Measurements from ENCODE around the gene MS4A4E.
"Not testable (repeated sequence)": the region's sequence is repeated elsewhere in the genome, so short reads cannot be mapped to it uniquely, and the experiment has no call there.

The MS4A4E gene

DNA sequence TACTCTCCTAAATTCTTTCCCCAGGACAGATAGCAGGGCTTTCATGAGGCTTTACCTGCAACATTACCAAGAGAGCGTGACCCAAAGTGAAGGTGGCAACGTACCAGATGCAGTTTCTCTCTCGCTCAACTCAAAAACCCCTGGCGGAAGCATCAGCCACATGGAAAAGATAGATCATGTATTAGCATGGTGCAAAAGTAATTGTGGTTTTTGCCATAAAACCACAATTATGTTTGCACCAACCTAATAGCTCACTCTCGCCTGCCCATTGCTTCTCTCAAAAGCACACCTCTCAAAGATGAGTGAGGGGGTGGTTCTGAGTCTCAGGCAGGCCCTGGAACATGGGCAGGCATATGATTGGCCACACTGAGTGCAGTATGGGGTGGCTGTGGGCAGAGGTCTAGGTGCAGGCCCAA, 67.1 kb downstream of the MS4A4E start:
- DNase-seq (ENCODE audit: low read depth in 3 of 3, low spot score in 1 of 3) = no peak

DNA sequence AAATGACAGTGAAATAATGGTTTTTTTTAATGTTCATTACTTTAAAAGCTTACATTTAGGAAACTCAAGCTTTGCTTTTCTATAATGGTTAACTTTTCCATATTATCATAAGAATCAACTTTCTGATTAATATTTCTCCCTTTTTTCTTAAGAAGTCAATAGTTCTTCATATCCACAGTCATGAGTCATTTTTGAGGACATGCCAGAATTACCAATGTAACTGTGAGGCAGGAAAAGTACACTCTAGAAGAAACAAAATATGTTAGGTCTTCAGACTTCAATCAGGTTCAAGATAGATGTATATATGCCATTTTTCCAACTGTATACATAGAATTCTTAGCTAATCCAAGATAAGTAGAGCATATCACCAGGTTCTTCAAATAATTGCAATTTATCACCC, 70.9 kb downstream of the MS4A4E start:
- no peak for DNase-seq (ENCODE audit: low read depth in 3 of 3, low spot score in 1 of 3)

DNA sequence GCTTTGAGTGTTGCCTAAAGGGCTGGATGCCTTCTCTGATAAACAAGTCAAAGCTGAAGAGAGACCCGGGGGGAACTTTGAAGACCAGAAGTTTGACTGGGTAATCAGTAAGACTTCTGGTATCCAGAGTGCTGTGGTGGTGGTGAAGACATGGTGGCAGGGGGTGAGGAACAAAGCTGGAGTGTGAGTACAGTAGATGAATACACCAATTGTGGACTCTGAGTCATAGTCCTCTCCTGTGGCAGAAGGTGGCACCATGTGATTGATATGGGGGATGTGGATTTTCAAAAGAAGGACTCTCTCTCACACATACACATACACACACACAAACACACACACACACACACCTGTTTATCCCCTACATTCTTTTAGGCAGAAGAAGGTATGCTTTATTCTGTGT, 72.4 kb downstream of the MS4A4E start:
- DNase-seq (ENCODE audit: low read depth in 3 of 3, low spot score in 1 of 3) = no peak

DNA sequence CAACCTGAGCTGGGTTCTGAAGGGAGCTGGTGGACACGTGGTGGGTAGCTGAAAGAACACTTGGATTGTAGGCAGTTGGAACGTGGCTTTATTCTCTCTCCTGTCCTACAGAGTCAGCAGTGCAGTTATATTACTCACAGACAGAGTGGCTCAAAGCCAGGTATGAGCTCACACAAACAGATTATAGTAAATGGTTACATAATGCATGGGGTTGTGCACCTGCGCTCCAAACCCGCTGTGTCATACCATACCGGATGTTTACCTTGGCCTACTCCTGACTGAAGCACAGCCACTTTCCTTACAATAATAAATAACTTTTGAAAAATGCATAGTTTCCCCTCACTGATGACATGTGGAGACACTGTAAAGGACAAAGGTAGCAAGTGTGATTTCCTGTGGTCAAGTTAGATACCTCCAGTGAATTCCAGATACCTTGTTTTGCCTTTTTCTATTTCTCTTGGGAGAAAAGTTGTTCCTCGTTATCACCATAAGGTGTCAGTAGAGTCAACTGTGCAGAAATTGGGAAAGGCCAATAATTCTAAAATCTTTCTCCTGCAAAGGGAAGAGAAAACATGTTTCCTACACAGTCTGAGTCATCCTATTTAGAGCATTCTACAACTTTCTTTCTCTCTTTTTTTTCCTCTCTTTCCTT, 73.5 kb downstream of the MS4A4E start:
- DNase-seq (ENCODE audit: low read depth in 3 of 3, low spot score in 1 of 3) = no peak

DNA sequence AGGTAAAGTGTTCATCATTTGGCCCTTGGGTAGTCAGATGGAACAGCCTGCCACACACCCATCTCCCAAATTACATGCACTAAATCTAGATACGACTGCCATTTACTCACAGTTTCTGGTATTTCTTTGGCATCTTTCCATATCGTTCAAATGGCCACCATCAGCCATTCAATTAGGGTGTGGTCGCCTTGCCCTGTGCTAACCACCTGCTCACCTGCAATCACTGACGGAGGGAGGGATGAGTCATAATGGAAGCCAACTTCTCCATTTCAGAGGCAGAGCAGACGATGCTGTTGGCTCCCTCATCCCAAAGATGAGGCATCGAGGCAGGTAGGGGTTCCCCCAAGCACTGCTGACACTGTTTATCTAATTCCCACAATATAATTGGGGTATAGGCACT, 74.6 kb downstream of the MS4A4E start:
- no peak for DNase-seq (ENCODE audit: low read depth in 3 of 3, low spot score in 1 of 3)

DNA sequence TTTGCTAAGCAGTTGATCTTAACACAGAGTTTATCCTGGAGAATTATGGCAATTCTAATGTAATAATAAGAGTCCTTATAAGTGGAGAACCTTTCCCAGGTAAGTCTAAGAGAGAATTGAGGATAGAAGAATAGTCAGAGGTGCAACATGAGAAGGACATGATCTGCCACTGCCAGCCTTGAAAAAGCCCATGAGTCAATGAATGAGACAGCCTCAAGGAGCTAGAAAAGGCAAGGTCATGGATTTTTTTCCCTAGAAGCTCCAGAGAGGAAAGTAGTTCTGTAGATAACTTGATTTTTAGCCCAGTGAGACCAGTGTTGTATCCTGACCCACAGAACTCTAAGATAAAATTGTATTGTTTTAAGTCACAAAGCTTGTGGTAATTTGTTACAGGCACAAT, 77.0 kb downstream of the MS4A4E start:
- DNase-seq (ENCODE audit: low read depth in 3 of 3, low spot score in 1 of 3) = no peak

DNA sequence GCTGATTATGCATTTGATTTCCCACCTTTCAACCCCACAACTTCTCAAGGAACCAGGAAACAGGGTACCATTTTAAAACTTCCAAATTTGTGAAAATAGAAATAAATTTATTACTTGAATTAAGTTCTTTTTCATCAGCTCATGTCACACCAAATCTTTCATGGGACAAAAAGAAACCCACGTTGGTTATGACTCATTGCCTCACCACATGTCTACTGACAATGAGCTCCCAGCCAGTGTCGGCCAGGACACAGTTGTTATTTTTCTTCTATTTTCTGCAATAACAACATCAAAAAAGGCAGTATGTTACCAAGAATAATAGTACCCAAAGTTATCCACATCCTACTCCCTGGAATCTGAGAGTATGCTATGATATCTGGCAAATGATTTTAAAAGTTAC, 77.4 kb downstream of the MS4A4E start:
- DNase-seq (ENCODE audit: low read depth in 3 of 3, low spot score in 1 of 3) = no peak

DNA sequence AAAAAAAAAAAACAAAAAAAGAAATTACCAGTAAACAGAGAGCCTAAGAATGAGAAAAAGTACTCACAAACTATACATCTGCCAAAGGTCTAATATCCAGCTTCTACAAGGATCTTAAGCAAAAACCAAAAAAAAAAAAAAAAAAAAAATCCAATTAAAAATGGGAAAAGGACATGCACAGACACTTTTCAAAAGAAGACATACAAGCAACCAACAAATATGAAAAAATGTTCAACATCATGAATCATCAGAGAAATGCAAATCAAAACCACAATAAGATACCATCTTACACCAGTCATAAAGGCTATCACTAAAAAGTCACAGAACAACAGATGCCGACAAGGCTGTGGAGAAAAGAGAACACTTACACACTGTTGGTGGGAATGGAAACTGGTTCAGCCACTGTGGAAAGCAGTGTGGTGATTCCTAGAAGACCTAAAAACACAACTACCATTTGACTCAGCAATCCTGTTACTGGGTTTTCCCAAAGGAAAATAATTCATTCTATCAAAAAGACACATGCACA, 78.3 kb downstream of the MS4A4E start:
- no peak for DNase-seq (ENCODE audit: low read depth in 3 of 3, low spot score in 1 of 3)

DNA sequence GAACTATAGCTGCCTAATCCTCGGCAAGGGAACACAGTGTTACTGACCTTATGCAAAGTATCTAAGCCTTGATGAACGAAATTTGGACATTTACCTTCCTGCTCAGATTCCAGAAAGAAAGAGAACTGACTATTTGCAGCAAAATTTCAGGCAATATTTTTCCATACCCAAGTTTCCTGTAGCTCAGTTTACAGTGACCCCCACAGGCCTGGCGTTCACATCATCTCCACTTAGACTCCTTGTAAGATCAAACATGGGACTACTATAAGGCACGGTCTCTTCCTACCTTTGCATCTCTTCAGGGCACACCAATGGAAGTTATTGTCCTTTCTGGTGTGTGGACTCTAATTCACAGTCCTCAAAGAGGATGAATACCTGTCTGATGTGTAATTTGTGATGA, 81.2 kb downstream of the MS4A4E start:
- no peak for DNase-seq (ENCODE audit: low read depth in 3 of 3, low spot score in 1 of 3)

DNA sequence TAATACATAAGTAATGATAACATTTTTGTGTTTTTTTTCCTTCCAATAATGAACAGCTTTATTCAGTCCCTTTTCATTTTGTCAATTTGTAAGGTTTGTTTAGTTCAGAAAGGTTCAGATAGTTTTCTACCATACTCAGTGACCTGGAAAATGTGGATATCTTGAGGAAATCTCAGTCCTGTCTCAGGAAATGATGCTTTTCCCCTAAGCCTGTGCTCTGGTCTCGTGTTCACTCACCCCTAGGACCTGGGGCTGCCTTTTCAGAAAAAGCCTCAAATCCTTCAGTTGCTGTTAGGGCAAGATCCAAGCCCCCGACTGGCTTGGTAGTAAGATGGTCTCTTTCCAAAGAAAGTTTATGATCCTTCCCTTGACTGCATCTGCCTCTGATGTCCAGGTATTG, 81.8 kb downstream of the MS4A4E start:
- DNase-seq (ENCODE audit: low read depth in 3 of 3, low spot score in 1 of 3) = no peak

DNA sequence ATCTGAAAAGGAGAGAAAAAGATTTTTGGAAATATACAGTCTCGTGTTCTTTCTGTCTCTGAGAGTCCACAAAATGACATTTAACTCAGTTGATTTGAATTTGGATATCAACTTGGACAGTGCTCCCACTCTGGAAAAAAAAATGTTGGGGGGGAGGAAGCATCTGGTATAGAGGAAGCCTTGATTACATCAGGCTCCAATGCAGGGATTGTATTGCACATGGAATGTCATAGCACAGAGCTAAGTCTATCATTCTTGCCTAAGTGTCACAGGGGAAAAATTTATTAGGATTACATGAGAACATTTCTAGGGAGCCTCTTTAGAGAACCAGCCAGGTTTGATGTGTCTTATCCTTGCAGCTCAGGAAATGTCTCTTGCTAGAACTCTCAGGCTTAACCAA, 83.1 kb downstream of the MS4A4E start:
- no peak for DNase-seq (ENCODE audit: low read depth in 3 of 3, low spot score in 1 of 3)

DNA sequence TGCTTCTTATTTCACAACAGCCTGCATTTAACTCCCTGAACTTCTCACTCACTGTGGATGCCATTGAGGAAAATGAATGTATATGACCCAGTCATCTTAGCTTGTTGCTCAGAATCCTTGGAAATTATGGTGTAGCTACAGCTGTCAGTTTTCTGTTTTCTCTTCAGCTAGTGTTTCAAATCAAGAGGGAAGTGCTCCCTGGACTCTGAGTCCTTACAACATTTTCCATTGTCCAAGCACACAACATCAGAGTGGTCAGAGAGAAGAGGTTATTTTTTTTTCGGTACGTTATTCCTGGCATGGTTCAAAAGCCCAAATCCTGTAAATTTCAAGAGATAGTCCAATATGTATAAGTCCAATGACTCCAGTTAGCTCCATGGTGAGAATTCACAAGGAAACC, 83.7 kb downstream of the MS4A4E start:
- DNase-seq (ENCODE audit: low read depth in 3 of 3, low spot score in 1 of 3) = no peak

DNA sequence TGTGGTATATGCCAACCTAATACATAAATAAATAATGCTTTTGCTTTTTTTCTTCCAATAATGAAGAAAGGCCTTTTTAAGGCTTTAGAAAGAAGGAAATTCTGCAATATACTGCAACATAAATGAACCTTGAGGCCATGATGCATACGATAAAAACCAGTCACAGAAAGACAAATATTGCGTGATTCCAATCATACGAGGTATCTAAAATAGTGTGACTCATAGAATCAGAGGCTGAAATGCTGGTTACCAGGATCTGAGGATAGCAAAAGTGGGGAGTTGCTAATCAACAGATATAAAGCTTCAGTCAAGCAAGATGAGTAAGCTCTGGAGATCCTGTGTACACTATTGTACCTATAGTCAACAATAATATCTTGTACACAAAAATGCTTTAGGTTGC, 84.3 kb downstream of the MS4A4E start:
- DNase-seq (ENCODE audit: low read depth in 3 of 3, low spot score in 1 of 3) = no peak

DNA sequence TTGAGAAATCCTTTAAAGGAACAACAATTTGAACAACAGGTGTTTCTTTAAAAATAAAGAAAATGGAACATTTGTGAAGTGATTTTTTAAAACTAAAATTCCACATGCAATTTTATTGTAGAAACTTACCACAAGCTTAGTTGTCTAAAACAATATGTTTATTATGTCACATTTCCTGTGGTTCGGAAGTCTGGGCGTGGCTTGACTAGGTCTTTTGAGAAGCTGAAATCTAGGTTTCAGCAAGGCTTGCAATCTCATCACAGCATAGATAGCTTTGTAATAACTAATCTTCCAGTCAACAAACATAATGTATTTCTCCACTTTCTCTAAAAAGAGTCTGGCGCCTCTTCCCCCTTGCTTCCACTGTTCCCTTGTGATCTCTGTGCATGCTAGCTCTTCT, 87.0 kb downstream of the MS4A4E start:
- DNase-seq (ENCODE audit: low read depth in 3 of 3, low spot score in 1 of 3) = no peak

DNA sequence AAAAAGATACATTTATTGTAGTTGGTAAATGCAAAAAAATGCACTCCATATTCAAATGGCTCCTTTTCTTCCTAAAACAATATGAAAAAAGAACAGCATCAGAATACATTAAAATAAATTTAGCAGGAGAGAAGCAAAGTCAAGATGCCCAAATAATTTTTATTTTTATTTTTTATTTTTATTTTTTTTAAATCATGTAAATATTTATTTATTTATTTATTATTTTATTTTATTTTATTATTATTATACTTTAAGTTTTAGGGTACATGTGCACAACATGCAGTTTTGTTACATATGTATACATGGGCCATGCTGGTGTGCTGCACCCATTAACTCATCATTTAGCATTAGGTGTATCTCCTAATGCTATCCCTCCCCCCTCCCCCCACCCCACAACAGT, 90.2 kb downstream of the MS4A4E start:
- not testable (repeated sequence) for DNase-seq (ENCODE audit: low read depth in 3 of 3, low spot score in 1 of 3)

DNA sequence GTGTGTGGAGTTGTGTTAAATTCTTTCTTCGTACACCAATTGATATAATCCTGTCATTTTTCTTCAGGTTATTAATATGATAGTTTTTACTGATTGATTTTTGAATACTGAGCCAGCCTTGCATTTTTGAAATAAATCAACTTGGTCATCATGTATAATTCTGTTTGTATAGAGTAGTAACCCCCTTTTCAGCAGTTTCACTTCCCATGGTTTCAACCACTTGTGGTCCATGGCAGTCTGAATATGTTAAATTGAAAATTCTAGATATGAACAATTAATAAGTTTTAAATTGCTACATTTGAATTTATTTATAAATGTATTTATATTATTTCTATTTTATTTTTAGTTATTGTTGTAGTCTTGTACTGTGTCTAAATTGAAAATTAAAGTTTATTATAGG, 92.7 kb downstream of the MS4A4E start:
- DNase-seq (ENCODE audit: low read depth in 3 of 3, low spot score in 1 of 3) = no peak
